ENCODE results near the gene DMRTA1.
"Not testable (repeated sequence)": the region's sequence is repeated elsewhere in the genome, so short reads cannot be mapped to it uniquely, and the experiment has no call there.

Gene DMRTA1

DNA sequence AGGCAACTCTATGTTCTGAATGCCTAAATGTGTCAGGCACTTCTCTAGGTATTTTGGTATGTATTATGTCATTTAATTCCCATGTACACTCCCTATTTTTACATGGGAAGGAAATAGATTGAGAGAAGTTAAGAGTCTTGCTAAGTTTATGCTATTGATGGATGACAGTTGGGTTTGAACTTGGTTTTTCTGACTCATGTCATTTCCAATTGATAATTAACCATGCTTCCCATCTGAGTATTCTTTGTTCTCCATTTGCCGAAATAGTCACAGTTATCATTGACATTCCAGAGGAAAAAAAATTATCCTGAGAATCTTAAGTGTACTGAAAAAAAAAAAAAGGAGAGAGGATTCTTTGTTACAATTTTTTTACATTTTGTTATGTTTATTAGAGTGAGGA, 23.1 kb upstream of the DMRTA1 start:
- H3K27ac ChIP-seq, result no peak overlapping the region
- TF ChIP-seq, protein P1, sequence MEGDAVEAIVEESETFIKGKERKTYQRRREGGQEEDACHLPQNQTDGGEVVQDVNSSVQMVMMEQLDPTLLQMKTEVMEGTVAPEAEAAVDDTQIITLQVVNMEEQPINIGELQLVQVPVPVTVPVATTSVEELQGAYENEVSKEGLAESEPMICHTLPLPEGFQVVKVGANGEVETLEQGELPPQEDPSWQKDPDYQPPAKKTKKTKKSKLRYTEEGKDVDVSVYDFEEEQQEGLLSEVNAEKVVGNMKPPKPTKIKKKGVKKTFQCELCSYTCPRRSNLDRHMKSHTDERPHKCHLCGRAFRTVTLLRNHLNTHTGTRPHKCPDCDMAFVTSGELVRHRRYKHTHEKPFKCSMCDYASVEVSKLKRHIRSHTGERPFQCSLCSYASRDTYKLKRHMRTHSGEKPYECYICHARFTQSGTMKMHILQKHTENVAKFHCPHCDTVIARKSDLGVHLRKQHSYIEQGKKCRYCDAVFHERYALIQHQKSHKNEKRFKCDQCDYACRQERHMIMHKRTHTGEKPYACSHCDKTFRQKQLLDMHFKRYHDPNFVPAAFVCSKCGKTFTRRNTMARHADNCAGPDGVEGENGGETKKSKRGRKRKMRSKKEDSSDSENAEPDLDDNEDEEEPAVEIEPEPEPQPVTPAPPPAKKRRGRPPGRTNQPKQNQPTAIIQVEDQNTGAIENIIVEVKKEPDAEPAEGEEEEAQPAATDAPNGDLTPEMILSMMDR (conservative IDR thresholded peaks at IDR 0.05), result no peak
- TF ChIP-seq ZFX (IDR thresholded peaks at IDR 0.05), result no peak

DNA sequence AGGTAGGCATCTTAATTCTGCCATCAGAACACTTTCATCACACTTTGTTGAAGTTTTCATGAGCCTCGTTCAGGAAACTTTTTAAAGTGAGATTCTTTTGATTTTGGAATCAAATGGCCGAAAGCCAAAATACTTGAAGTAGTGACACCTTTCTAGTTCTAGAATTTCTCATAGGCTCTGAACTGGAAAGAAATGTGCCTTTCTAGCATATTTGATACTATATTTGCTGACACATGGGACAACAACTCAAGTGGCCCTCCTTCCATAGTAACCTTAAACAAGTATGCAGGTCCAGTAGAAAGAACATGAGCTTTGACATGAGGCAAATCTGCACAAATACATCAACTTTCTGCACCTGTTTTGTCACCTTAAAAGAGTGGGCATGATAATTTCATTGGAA, 22.0 kb upstream of the DMRTA1 start:
- H3K27ac ChIP-seq, result no peak overlapping the region
- TF ChIP-seq ZFX (IDR thresholded peaks at IDR 0.05), result no peak
- TF ChIP-seq, protein P1 (conservative IDR thresholded peaks at IDR 0.05), result no peak

DNA sequence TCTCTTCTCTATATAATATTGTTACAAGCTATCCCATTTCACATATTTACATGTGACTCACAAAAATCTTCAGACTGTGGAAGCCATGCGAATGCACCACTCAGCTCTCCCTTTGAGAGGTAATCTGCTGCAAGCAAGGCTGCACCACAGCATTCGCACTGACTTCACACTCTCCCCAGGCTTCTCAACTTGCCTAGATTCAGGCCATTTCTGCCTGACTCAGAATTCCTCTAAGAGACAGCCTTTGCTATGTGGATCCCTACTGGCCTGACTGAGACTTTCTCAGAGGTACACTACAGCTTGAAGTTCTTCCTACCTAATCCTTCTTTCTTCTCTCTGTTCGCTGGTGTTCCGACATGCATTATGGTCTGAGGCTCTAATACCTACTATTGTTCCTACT, 21.1 kb upstream of the DMRTA1 start:
- H3K27ac ChIP-seq, result no peak overlapping the region
- TF ChIP-seq, protein P1 (conservative IDR thresholded peaks at IDR 0.05), result no peak
- TF ChIP-seq ZFX (IDR thresholded peaks at IDR 0.05), result no peak

DNA sequence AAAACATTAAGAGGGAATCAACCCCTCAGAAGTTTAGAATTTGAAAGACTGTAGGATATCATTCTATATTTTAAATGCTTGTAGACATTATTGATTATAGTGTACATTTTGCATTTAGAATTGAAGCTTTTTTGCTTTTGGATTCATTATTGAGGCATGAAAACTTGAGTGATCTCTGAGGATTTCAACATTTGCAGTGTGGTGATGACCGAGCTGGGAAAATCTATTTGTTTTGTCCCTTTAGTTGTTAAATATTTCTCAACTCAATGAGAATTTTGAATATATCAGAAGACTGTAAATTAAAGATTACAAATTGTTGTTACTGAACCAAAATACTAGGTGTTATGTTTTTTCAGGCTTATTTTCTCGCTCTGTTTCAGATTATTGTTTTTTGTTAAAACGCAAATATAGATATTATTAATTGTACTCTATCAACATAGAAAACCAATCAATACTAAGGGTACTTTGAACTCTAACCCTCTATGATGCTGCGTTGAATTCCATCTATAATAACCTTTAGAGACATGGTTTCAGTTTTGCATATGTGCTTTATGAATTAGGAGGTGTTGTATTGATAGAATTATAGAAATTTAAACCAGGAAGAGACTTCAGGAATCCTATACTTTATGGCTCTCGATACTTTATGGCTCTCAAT, 19.3 kb upstream of the DMRTA1 start:
- H3K27ac ChIP-seq, result no peak overlapping the region
- no peak for TF ChIP-seq ZFX (IDR thresholded peaks at IDR 0.05)
- TF ChIP-seq, protein P1 (conservative IDR thresholded peaks at IDR 0.05), result no peak

DNA sequence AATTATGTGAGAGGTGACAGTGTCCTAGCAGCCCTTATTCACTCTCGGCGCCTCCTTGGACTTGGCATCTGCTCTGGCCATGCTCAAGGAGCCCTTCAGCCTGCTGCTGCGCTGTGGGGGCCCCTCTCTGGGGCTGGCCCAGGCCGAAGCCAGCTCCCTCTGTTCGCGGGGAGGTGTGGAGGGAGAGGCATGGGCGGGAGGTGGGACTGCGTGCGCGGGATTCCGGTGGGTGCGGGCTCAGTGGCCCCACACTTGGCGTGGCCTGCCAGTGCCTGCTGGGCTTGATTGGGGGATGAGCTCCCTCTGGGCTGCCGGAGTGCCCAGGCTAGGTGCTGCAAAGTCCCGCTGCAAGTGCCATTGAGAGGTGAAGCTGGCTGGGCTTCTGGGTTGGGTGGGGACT, 12.9 kb upstream of the DMRTA1 start:
- no peak overlapping the region for H3K27ac ChIP-seq
- TF ChIP-seq, protein P1 (conservative IDR thresholded peaks at IDR 0.05), result no peak
- TF ChIP-seq ZFX (IDR thresholded peaks at IDR 0.05), result no peak

DNA sequence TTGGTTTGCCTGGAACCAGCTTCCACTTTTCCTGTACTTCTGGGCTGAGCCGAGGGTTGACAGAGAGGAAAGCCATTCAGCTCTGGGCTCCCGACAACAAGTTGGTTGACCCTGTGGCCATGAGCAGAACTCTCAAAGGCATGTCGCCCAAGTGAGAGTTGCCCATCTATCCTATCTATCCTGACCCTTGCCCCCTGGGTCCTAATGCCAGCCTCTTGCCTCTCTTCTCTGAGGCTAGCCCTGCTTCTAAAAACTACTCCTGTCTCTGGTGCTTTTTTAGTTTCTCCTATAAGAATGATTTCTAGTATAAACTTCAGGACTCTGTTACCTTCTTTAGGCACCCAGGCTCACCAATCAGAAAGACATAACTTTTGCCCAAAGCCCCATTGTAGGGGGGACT, 11.4 kb upstream of the DMRTA1 start:
- H3K27ac ChIP-seq, result not testable (repeated sequence)

DNA sequence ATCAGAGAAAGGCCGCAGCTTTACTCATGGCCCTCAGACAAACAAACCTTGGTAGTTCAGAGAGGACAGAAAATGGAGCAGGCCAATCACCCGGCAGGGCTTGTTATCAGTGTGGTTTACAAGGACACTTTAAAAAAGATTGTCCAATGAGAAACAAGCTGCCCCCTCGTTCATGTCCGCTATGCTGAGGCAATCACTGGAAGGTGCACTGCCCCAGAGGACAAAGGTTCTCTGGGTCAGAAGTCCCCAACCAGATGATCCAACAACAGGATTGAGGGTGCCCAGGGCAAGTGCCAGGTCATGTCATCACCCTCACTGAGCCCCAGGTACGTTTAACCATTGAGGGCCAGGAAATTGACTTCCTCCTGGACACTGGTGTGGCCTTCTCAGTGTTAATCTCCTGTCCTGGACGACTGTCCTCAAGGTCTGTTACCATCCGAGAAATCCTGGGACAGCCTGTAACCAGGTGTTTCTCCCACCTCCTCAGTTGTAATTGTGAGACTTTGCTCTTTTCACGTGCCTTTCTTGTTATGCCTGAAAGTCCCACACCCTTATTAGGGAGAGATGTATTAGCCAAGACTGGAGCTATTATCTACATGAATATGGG, 9.1 kb upstream of the DMRTA1 start:
- H3K27ac ChIP-seq, result not testable (repeated sequence)

DNA sequence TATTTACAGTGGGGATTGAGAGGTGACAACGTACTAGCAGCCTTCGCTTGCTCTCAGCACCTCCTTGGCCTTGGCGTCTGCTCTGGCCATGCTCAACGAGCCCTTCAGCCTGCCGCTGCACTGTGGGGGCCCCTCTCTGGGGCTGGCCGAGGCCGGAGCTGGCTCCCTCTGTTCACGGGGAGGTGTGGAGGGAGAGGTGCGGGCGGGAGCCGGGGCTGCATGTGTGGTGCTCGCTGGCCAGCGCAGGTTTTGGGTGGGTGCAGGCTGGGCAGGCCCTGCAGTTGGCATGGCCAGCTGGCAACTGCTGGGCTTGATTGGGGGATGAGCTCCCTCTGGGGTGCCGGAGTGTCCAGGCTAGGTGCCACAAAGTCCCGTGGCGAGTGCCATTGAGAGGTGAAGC, 5.8 kb upstream of the DMRTA1 start:
- H3K27ac ChIP-seq, result no peak overlapping the region
- TF ChIP-seq ZFX (IDR thresholded peaks at IDR 0.05), result no peak
- TF ChIP-seq, protein P1 (conservative IDR thresholded peaks at IDR 0.05), result no peak

Data from C4-2B (cell line).